Ectodermal cell (in vitro differentiated cells): ENCODE data around the gene ZMYND8.
"Not testable (repeated sequence)": the region's sequence is repeated elsewhere in the genome, so short reads cannot be mapped to it uniquely, and the experiment has no call there.

Source experiments
- H3K27ac ChIP-seq: 2 replicates; pipeline ENCODE4 v1.7.0; 2013; ENCODE audit warnings: mild to moderate bottlenecking, low read depth, low read length; ENCODE audit not compliant: insufficient read depth, poor library complexity, severe bottlenecking
- H3K27me3 ChIP-seq: 2 replicates; pipeline ENCODE4 v1.7.0; 2013; ENCODE audit warnings: mild to moderate bottlenecking, low read length; ENCODE audit not compliant: insufficient read depth, control insufficient read depth, poor library complexity, severe bottlenecking
- H3K36me3 ChIP-seq: one replicate; pipeline ENCODE4 v1.7.0; 2013; ENCODE audit warnings: low read length; ENCODE audit not compliant: control insufficient read depth, insufficient read depth
- H3K4me1 ChIP-seq: one replicate; pipeline ENCODE4 v1.7.0; 2013; ENCODE audit warnings: low read length; ENCODE audit not compliant: control insufficient read depth, insufficient read depth
- H3K4me3 ChIP-seq: 2 replicates; pipeline ENCODE4 v1.7.0; 2013; ENCODE audit warnings: low read depth, low read length, control low read depth; ENCODE audit not compliant: insufficient read depth
- H3K9me3 ChIP-seq: 2 replicates; pipeline ENCODE4 v1.7.0; 2013; ENCODE audit warnings: mild to moderate bottlenecking, low read length, moderate library complexity; ENCODE audit not compliant: control insufficient read depth
- WGBS, 2 experiments: methylation state at CpG; one replicate each; pipeline ENCODE4 v1.1.7; 2013; ENCODE audit warnings: missing lambda C conversion rate in 2 of 2; 5-methylcytosine and 5-hydroxymethylcytosine counted together

Gene ZMYND8

DNA sequence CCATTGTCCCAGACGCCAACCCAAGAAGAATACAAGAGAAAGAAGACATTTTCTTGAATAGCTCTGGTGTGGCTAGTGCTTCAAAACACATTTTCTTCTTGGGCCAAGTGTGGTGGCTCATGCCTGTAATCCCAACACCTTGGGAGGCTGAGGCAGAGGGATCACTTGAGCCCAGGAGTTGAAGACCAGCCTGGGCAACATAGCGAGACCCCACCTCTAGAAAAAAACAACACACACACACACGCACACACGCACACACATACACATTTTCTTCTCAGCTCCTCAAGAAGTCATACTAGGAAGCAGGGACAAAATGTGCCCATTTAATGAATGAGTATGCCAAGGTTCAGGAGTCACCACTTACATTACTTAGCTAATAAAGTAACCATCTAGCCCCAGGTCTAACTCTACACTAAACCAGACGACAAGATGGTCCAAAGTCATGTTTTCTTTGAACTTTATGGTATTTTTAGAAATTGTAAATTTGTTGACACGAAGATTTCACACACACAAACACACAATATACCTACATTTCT lies 68.8 kb downstream of the ZMYND8 start:
- no peak overlapping the region for H3K27ac ChIP-seq
- no peak overlapping the region for H3K4me3 ChIP-seq
- no peaks in the 10 kb centered on the region for H3K27me3 ChIP-seq
- WGBS, 2 experiments = 90 to 93% methylated on average over 5 to 6 of the region's 6 CpGs
- H3K4me1 ChIP-seq = no peaks in the 10 kb centered on the region
- H3K36me3 ChIP-seq = peaks cover 40% of the 10 kb centered on the region
- no peaks in the 10 kb centered on the region for H3K9me3 ChIP-seq

DNA sequence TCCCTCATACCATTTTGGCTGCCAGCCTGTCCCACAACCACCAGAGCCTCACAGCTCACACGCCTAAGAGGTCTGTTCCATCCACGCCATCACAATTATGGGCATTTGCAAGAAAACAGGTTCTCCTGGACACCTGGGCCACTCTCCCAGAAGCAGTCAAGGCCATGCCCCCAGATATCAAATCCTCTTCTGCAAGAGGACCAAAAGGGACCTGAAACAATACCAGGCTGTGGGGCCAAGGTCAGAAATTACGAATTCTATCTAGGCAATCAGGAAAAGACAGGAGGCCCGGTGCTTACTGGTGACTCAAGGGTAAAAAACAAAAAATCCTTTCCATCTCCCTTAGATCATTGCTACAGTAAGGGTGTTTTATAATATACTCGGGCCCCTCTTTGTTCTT lies 69.8 kb downstream of the ZMYND8 start:
- H3K4me1 ChIP-seq = no peaks in the 10 kb centered on the region
- H3K27ac ChIP-seq = no peak overlapping the region
- H3K27me3 ChIP-seq = no peaks in the 10 kb centered on the region
- H3K36me3 ChIP-seq = peaks cover 40% of the 10 kb centered on the region
- 94 to 95% methylated on average over 5 of the region's 5 CpGs for WGBS, 2 experiments
- H3K9me3 ChIP-seq = no peaks in the 10 kb centered on the region
- no peak overlapping the region for H3K4me3 ChIP-seq

DNA sequence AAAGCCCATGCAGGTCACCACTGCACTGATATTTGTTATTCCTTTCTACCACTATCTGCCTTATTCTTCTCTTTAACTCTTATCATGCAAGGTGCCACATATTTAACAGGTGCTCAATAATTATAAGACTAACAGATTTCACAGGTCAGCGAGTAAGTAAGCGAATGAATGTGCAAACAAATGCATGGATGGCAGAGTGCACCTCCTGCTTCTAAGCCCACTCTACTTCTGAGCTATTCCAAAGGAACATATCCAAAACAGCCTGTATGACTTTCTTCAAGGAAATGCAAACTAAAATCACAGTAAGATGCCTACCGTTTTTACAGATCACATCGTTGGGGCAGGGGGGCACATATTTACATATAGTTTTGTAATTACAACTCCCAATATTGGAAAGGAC lies 71.3 kb downstream of the ZMYND8 start:
- Histone ChIP-seq H3K9me3 (no peaks in the 10 kb centered on the region), H3K4me1 (peaks cover 9% of the 10 kb centered on the region), H3K4me3 (no peak overlapping the region), H3K27ac (no peak overlapping the region), H3K27me3 (no peaks in the 10 kb centered on the region), H3K36me3 (peaks cover 33% of the 10 kb centered on the region)
- WGBS, 2 experiments = 94 to 98% methylated on average over 4 of the region's 4 CpGs

DNA sequence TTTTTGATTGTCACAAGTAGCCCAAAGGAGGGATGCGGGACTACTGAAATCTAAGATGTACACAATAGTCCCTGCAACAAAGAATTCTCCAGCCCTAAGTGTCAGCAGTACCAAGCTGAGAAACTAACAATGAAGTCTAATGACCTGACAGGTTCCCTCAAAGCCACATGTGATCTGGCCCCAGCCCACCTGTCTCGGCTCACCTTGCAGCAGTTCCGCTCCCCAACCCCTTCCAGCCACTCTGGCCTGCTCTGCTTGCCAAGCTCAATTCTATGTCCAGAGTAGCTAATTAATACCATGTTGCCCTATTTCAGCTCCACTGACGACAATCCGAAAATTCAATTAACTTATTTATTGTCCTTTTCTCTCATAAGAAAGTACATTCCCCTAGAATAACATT lies 72.1 kb downstream of the ZMYND8 start:
- peaks cover 25% of the 10 kb centered on the region for H3K36me3 ChIP-seq
- no peak overlapping the region for H3K27ac ChIP-seq
- peaks cover 9% of the 10 kb centered on the region for H3K4me1 ChIP-seq
- no peak overlapping the region for H3K4me3 ChIP-seq
- H3K9me3 ChIP-seq = no peaks in the 10 kb centered on the region
- H3K27me3 ChIP-seq = no peaks in the 10 kb centered on the region
- WGBS, 2 experiments = 92 to 96% methylated on average over 5 of the region's 5 CpGs

DNA sequence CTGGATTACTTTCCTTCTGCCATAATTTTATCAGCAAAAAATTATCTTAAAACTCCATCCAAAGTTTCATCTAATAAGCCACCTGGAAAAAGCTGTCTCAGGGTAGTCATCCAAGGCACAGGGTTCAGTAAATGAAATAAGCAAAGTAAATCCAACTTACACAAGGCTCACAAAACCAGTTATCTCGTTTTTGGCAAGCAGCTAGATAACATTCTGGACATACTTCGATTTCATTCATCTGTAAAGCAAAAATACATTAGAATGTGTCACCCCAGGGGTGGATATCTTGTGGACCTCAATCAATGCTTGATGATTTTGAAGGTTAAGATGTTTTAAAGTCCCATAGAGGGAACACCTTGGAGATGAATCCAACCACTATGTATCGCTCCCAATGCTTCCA lies 73.1 kb downstream of the ZMYND8 start:
- WGBS, 2 experiments = 91 to 94% methylated on average over 3 of the region's 3 CpGs
- H3K4me1 ChIP-seq = peaks cover 9% of the 10 kb centered on the region
- no peaks in the 10 kb centered on the region for H3K27me3 ChIP-seq
- no peak overlapping the region for H3K4me3 ChIP-seq
- H3K36me3 ChIP-seq = peaks cover 24% of the 10 kb centered on the region
- no peak overlapping the region for H3K27ac ChIP-seq
- no peaks in the 10 kb centered on the region for H3K9me3 ChIP-seq

DNA sequence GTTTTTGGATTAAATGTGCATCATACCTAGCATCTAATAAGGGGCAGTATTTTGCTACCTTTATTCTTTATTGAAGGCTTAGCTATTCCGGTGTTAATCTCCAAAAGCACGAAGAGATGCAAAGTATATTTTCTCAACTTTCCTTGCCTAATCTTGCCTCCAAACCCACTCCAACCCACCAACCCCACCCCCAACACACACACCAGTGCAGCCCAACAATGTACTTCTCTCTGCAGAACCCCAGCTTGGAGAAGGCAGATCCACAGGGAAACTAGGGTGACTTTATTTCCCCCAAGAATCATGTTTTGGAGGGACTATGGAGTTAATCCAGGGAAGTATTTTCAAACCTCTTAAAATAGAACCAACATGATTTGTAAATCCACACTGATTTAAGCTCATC lies 73.6 kb downstream of the ZMYND8 start:
- Histone ChIP-seq H3K4me3 (no peak overlapping the region), H3K36me3 (peaks cover 23% of the 10 kb centered on the region), H3K9me3 (no peaks in the 10 kb centered on the region), H3K4me1 (peaks cover 9% of the 10 kb centered on the region), H3K27me3 (no peaks in the 10 kb centered on the region), H3K27ac (no peak overlapping the region)
- WGBS, 2 experiments = 93 to 99% methylated on average over 2 of the region's 2 CpGs

DNA sequence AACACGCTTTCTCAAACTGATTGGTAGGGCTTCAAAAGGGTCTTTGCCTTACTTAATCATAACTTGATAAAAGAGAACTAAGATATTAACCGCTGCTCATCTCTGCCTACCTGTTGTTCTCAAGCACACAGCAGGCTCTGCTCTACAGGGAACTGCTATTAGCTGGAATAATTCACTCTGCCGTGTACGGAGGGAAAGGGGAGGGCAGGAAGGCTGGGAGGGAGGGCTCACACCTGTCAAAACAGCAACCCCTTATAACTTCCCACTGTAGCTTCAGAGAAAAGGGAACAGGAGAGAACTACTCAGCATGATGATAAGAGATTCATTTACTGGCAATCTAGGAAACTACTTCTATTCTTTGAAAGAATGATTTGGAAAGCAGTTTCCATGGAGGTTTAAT lies 75.1 kb downstream of the ZMYND8 start:
- H3K27me3 ChIP-seq = no peaks in the 10 kb centered on the region
- no peaks in the 10 kb centered on the region for H3K9me3 ChIP-seq
- H3K4me1 ChIP-seq = peaks cover 9% of the 10 kb centered on the region
- H3K4me3 ChIP-seq = no peak overlapping the region
- no peak overlapping the region for H3K27ac ChIP-seq
- WGBS, 2 experiments = 82 to 86% methylated on average over 4 of the region's 4 CpGs
- peaks cover 21% of the 10 kb centered on the region for H3K36me3 ChIP-seq

DNA sequence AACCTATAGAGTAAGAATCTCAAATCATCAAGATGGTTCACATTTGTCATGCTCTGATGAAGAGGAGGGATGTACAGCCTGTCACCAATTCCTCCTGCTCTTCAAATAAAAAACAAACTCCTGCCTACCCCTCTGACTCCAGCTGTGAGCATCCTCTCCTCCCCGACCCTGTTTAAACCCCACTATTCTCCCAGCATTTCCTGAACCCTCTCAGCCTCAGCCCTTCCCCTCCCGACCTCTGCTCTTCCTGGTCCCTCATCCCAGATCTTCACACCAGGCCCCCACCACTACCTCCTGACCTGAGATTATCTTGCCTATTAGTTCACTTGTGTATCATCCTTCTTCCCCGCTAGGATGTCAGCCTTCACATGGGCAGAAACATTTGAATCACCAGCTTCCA lies 75.8 kb downstream of the ZMYND8 start:
- Histone ChIP-seq H3K27ac (no peak overlapping the region), H3K4me1 (peaks cover 9% of the 10 kb centered on the region), H3K36me3 (peaks cover 28% of the 10 kb centered on the region), H3K4me3 (no peak overlapping the region), H3K27me3 (no peaks in the 10 kb centered on the region), H3K9me3 (no peaks in the 10 kb centered on the region)
- 76 to 79% methylated on average over 3 of the region's 3 CpGs for WGBS, 2 experiments

DNA sequence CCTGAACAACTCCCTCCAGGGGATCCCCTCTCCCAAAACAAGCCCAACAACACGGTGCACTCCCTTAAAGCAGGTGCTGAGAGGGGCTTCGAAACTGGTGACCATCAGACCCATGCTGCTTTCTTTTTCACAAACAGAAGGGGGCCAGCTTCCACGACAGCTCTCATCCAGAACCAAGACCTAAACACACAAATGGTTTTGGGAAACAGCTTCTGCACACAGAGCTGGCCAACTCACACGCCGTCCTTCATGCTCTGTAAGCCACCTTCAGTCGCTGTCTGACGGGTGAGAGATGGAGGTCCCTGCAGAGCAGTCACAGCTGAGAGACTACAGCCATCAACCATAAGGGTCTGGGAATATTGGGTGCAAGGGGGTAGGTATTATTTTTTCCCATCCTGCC lies 76.3 kb downstream of the ZMYND8 start:
- no peaks in the 10 kb centered on the region for H3K9me3 ChIP-seq
- no peaks in the 10 kb centered on the region for H3K27me3 ChIP-seq
- H3K4me1 ChIP-seq = peaks cover 9% of the 10 kb centered on the region
- peaks cover 29% of the 10 kb centered on the region for H3K36me3 ChIP-seq
- no peak overlapping the region for H3K4me3 ChIP-seq
- WGBS, 2 experiments = 88 to 89% methylated on average over 7 of the region's 7 CpGs
- H3K27ac ChIP-seq = no peak overlapping the region

DNA sequence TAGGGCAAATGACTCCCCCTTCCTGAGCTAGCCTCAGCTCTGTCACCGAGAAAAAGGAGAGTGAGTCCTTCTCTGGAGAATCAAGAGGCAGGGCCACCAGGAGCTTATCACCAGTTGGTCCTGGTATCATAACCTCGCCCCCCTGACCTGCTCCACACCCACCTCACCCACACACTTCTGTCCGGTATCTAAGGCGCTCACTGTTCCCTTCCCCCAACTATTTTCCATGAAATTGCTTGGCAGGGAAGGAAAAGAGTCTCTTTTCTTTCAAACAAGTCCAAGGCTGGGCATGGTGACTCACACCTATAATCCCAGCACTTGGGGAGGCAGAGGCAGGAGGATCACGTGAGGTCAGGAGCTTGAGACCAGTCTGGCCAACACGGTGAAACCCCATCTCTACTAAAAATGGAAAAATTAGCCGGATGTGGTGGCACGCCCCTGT lies 77.6 kb downstream of the ZMYND8 start:
- H3K36me3 ChIP-seq = peaks cover 27% of the 10 kb centered on the region
- no peak overlapping the region for H3K27ac ChIP-seq
- H3K27me3 ChIP-seq = no peaks in the 10 kb centered on the region
- 92 to 94% methylated on average over 8 of the region's 8 CpGs for WGBS, 2 experiments
- H3K4me3 ChIP-seq = no peak overlapping the region
- peaks cover 9% of the 10 kb centered on the region for H3K4me1 ChIP-seq
- H3K9me3 ChIP-seq = no peaks in the 10 kb centered on the region

DNA sequence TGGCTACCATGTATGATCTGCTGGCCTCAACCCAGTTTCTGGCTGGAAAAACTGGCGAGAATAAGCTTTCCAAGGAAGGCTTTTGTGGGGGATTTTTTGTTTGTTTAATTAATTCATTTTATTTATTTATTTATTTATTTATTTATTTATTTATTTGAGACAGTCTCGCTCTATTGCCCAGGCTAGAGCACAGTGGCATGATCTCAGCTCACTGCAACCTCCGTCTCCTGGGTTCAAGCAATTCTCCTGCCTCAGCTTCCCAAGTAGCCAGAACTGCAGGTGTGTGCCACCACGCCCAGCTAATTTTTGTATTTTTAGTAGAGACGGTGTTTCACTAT lies 79.0 kb downstream of the ZMYND8 start:
- peaks cover 26% of the 10 kb centered on the region for H3K36me3 ChIP-seq
- not testable (repeated sequence) for H3K4me1 ChIP-seq, H3K27me3 ChIP-seq, H3K9me3 ChIP-seq, H3K4me3 ChIP-seq, H3K27ac ChIP-seq
- WGBS, 2 experiments = 92 to 97% methylated on average over 4 to 5 of the region's 5 CpGs
